Coronary artery (tissue), 2 donors: ENCODE data around the gene MTNR1A.

Source experiments
- DNase-seq: peaks from one replicate; pipeline ENCODE4 v3.0.0-alpha.2; 2017; ENCODE audit warnings: low spot score
- H3K27ac ChIP-seq, 2 donors: fragments of 200-600 bp; sonication (generic); one replicate each; pipeline ENCODE4 v1.5.1; 2016 to 2019
- H3K4me3 ChIP-seq: fragments of 200-600 bp; sonication (generic); 2 replicates; pipeline ENCODE4 v1.5.1; 2016; ENCODE audit warnings: mild to moderate bottlenecking, moderate library complexity
- CTCF ChIP-seq: fragments of 200-600 bp; sonication (generic); IDR thresholded peaks from one replicate; pipeline ENCODE4 v1.5.1; 2019; ENCODE audit warnings: antibody characterized with exemption

Gene MTNR1A

GRCh38 chr4:186586205-186586604 lies 30.8 kb upstream of the MTNR1A start:
- Histone ChIP-seq H3K4me3 (no peak overlapping the region), H3K27ac (no peak overlapping the region)
- no peak for DNase-seq
- no peak for TF ChIP-seq CTCF

GRCh38 chr4:186584912-186585311 lies 29.5 kb upstream of the MTNR1A start:
- DNase-seq, result no peak
- H3K27ac ChIP-seq, result no peak overlapping the region
- no peak overlapping the region for H3K4me3 ChIP-seq
- no peak for TF ChIP-seq CTCF

GRCh38 chr4:186581421-186581820 lies 26.1 kb upstream of the MTNR1A start:
- DNase-seq, result no peak
- TF ChIP-seq CTCF, result no peak
- H3K4me3 ChIP-seq, result no peak overlapping the region
- no peak overlapping the region for H3K27ac ChIP-seq

GRCh38 chr4:186580669-186581068 lies 25.3 kb upstream of the MTNR1A start:
- Histone ChIP-seq H3K27ac (no peak overlapping the region), H3K4me3 (no peak overlapping the region)
- no peak for TF ChIP-seq CTCF
- DNase-seq, result no peak

GRCh38 chr4:186570193-186570996 lies 15.0 kb upstream of the MTNR1A start:
- no peak for TF ChIP-seq CTCF
- no peak overlapping the region for H3K27ac ChIP-seq
- DNase-seq, result no peak
- H3K4me3 ChIP-seq, result peak overlapping the region; percentile 60

GRCh38 chr4:186569533-186570192 lies 14.3 kb upstream of the MTNR1A start:
- peak overlapping the region; percentile 60 for H3K4me3 ChIP-seq
- no peak overlapping the region for H3K27ac ChIP-seq
- no peak for DNase-seq
- TF ChIP-seq CTCF, result no peak

DNA sequence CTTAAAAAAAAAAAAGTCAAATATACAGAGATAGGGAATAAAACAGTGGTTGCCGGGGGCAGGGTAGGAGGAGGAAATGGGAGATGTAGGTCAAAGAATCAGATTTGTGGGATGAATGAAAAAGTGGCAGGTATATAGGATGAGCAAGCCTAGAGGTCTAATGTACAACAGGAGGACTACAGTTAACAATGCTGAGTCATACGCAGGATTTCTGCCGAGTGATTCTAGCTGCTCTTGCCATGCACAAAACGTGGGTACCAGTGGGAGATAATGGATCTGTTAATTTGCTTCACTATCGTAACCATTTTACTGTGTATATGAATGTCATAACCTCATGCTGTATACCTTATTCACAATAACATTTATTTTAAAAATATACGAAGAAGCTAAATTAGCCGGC lies 10.7 kb upstream of the MTNR1A start:
- no peak for DNase-seq
- no peak for TF ChIP-seq CTCF
- H3K27ac ChIP-seq, result no peak overlapping the region
- H3K4me3 ChIP-seq, result no peak overlapping the region
